WTC11 (cell line): ENCODE measurements around the gene DNAH7.

ENCODE experiments used
- CTCF ChIP-seq: fragments of 200-600 bp; IDR thresholded peaks from 2 replicates; pipeline ENCODE4 v1.8.0; 2022; ENCODE audit warnings: antibody characterized with exemption
- JUN ChIP-seq: sonication (generic); formaldehyde crosslinking; IDR thresholded peaks from 2 replicates; pipeline ENCODE4 v1.8.0; 2023; ENCODE audit warnings: mild to moderate bottlenecking, missing genetic modification reagents
- MLX ChIP-seq: sonication (generic); formaldehyde crosslinking; IDR thresholded peaks from 2 replicates; pipeline ENCODE4 v1.8.1; 2023; ENCODE audit warnings: mild to moderate bottlenecking, missing genetic modification reagents, moderate library complexity
- TP53 ChIP-seq: sonication (generic); formaldehyde crosslinking; IDR thresholded peaks from 2 replicates; pipeline ENCODE4 v1.8.1; 2023; ENCODE audit warnings: mild to moderate bottlenecking, missing genetic modification reagents
- ZNF121 ChIP-seq: sonication (generic); formaldehyde crosslinking; IDR thresholded peaks from 2 replicates; pipeline ENCODE4 v1.8.0; 2023; ENCODE audit warnings: missing genetic modification reagents
- TF ChIP-seq, protein P1 (sequence below): sonication (generic); formaldehyde crosslinking; IDR thresholded peaks from 2 replicates; pipeline ENCODE4 v1.8.0; 2022; ENCODE audit warnings: mild to moderate bottlenecking, missing genetic modification reagents

DNA sequence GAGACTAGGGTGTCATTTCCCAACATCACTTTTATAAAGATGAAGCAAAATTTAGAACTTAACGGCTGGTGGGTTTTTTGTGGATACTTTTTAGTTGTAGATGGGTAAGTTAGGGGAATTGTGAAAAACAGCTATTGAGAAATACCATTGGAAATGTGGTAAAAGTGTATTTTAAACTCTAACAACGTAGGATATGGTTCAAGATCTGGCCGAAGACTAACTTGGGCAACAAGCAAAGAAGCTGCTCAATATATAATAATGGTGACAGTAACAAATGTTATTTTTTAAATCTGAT, 1.6 kb downstream of the DNAH7 start:
- no peak for TF ChIP-seq TP53 (CRISPR knock-in tag)
- TF ChIP-seq MLX, result no peak
- TF ChIP-seq ZNF121 (CRISPR knock-in tag), result no peak
- TF ChIP-seq, protein P1, sequence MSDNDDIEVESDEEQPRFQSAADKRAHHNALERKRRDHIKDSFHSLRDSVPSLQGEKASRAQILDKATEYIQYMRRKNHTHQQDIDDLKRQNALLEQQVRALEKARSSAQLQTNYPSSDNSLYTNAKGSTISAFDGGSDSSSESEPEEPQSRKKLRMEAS (CRISPR knock-in tag), result no peak
- TF ChIP-seq CTCF, result no peak
- TF ChIP-seq JUN, result no peak
